IMR-90 (cell line): ENCODE results near the gene CABP2. TPM values are rescaled to one million over a fixed set of nuclear protein-coding genes. Genes with fewer than 3 reads are reported as not detected.

Source experiments
- ATAC-seq: fragments of 200-7000 bp; cut with Tn5 transposase; 2 replicates; pipeline ENCODE4 v1.9.1; 2020; ENCODE audit warnings: low read depth, mild to moderate bottlenecking, moderate library complexity
- BruUV-seq: library from RNA; stranded (reverse); fragments of 400-500 nt; replicated peaks from 2 replicates; lab custom pipeline; 2021; lab: Mats Ljungman, UMichigan
- CTCF ChIA-PET: fragments of 300-600 bp; formaldehyde crosslinking; extraction: SDS; loops from one replicate; lab custom pipeline; 2021; ENCODE audit warnings: antibody characterized with exemption; lab: Yijun Ruan, JAX
- POLR2A ChIA-PET: fragments of 300-600 bp; sonication (Branson Sonifier 250); formaldehyde crosslinking; loops from one replicate; lab custom pipeline; 2022; ENCODE audit warnings: antibody characterized with exemption; ENCODE audit not compliant: unreplicated experiment; lab: Charles Lee
- DNase-seq: peaks from one replicate; pipeline ENCODE4 v3.0.0; 2013
- H2AFZ ChIP-seq: replicated peaks from 2 replicates; pipeline ENCODE3; 2013; ENCODE audit warnings: low read length, mild to moderate bottlenecking; ENCODE audit not compliant: poor library complexity
- H2AK5ac ChIP-seq: 2 replicates; pipeline ENCODE4 v1.6.1; 2013; ENCODE audit warnings: low read depth, low read length, inconsistent platforms
- H2AK9ac ChIP-seq: replicated peaks from 2 replicates; pipeline ENCODE3; 2013; ENCODE audit warnings: mild to moderate bottlenecking, low read depth, low read length, moderate library complexity; ENCODE audit not compliant: poor library complexity
- H2BK120ac ChIP-seq: 2 replicates; pipeline ENCODE4 v1.6.1; 2013; ENCODE audit warnings: low read depth, low read length, inconsistent platforms
- H2BK15ac ChIP-seq: 3 replicates; pipeline ENCODE4 v1.6.1; 2013; ENCODE audit warnings: low read depth, low read length, inconsistent platforms
- H2BK20ac ChIP-seq: 2 replicates; pipeline ENCODE4 v1.6.1; 2013; ENCODE audit warnings: low read depth, mild to moderate bottlenecking, inconsistent platforms, low read length, moderate library complexity
- H2BK5ac ChIP-seq: 2 replicates; pipeline ENCODE4 v1.6.1; 2013; ENCODE audit warnings: mild to moderate bottlenecking, low read depth, low read length, inconsistent platforms; ENCODE audit not compliant: poor library complexity, severe bottlenecking
- H3K14ac ChIP-seq: replicated peaks from 2 replicates; pipeline ENCODE4 v1.6.1; 2013; ENCODE audit warnings: low read depth, low read length, inconsistent platforms
- H3K18ac ChIP-seq: 2 replicates; pipeline ENCODE4 v1.6.1; 2013; ENCODE audit warnings: low read depth, low read length, control low read depth
- H3K23ac ChIP-seq: 2 replicates; pipeline ENCODE4 v1.6.1; 2013; ENCODE audit warnings: low read depth, low read length, inconsistent platforms
- H3K27ac ChIP-seq: 2 replicates; pipeline ENCODE4 v1.5.1; 2013; ENCODE audit warnings: mild to moderate bottlenecking, control low read depth, low read length; ENCODE audit not compliant: insufficient read depth
- H3K27me3 ChIP-seq: 2 replicates; pipeline ENCODE4 v1.6.1; 2013; ENCODE audit warnings: low read length; ENCODE audit not compliant: control insufficient read depth, insufficient read depth
- H3K36me3 ChIP-seq: 2 replicates; pipeline ENCODE4 v1.6.1; 2013; ENCODE audit warnings: low read length, mixed read lengths; ENCODE audit not compliant: control insufficient read depth, insufficient read depth
- H3K4ac ChIP-seq: 2 replicates; pipeline ENCODE4 v1.6.1; 2013; ENCODE audit warnings: low read depth, low read length, inconsistent platforms
- H3K4me1 ChIP-seq: 2 replicates; pipeline ENCODE4 v1.6.1; 2013; ENCODE audit warnings: low read length, mixed read lengths; ENCODE audit not compliant: control insufficient read depth, insufficient read depth
- H3K4me2 ChIP-seq: 2 replicates; pipeline ENCODE4 v1.6.1; 2013; ENCODE audit warnings: low read depth, mild to moderate bottlenecking, control low read depth, low read length, moderate library complexity
- H3K4me3 ChIP-seq: 2 replicates; pipeline ENCODE4 v1.5.1; 2013; ENCODE audit warnings: low read depth, mild to moderate bottlenecking, control low read depth, low read length, moderate library complexity; ENCODE audit not compliant: insufficient read depth
- H3K56ac ChIP-seq: 2 replicates; pipeline ENCODE4 v1.6.1; 2013; ENCODE audit warnings: low read length, inconsistent platforms; ENCODE audit not compliant: insufficient read depth; ENCODE audit errors: extremely low read depth
- H3K79me1 ChIP-seq, 2 experiments: 2 replicates each; pipeline ENCODE4 v1.6.1; 2013; ENCODE audit warnings: low read length in 2 of 2, inconsistent platforms in 1 of 2, low read depth in 1 of 2
- H3K9ac ChIP-seq: 2 replicates; pipeline ENCODE4 v1.6.1; 2013; ENCODE audit warnings: low read depth, low read length, control low read depth
- H3K9me1 ChIP-seq: 2 replicates; pipeline ENCODE4 v1.6.1; 2013; ENCODE audit warnings: low read length, inconsistent platforms; ENCODE audit not compliant: insufficient read depth
- H3K9me3 ChIP-seq: 2 replicates; pipeline ENCODE4 v1.6.1; 2013; ENCODE audit warnings: low read length; ENCODE audit not compliant: control insufficient read depth, insufficient read depth
- H4K20me1 ChIP-seq: 2 replicates; pipeline ENCODE4 v1.6.1; 2013; ENCODE audit warnings: low read length, inconsistent platforms; ENCODE audit not compliant: insufficient read depth
- H4K5ac ChIP-seq: 2 replicates; pipeline ENCODE4 v1.6.1; 2013; ENCODE audit warnings: mild to moderate bottlenecking, low read depth, low read length, control low read depth
- H4K8ac ChIP-seq, 2 experiments: 2 replicates each; pipeline ENCODE4 v1.6.1; 2013; ENCODE audit warnings: low read depth in 2 of 2, low read length in 2 of 2, control low read depth in 1 of 2, inconsistent platforms in 1 of 2
- H4K91ac ChIP-seq: 2 replicates; pipeline ENCODE4 v1.6.1; 2013; ENCODE audit warnings: low read depth, low read length, inconsistent platforms; ENCODE audit not compliant: insufficient read depth
- BHLHE40 ChIP-seq: fragments of 150-350 bp; IDR thresholded peaks from 2 replicates; pipeline ENCODE4 v1.6.1; 2016; ENCODE audit warnings: mild to moderate bottlenecking, low read depth, low read length
- CEBPB ChIP-seq: IDR thresholded peaks from 2 replicates; pipeline ENCODE4 v1.6.1; 2012; ENCODE audit warnings: low read depth, low read length, improper control_type of control experiment
- CTCF ChIP-seq: conservative IDR thresholded peaks from 2 replicates; pipeline ENCODE4 v1.5.1; 2012; ENCODE audit warnings: mild to moderate bottlenecking, low read depth, low read length, improper control_type of control experiment
- FOS ChIP-seq: fragments of 150-350 bp; IDR thresholded peaks from 2 replicates; pipeline ENCODE4 v1.6.1; 2016; ENCODE audit warnings: low read depth, low read length
- MAFK ChIP-seq: IDR thresholded peaks from 2 replicates; pipeline ENCODE4 v1.6.1; 2012; ENCODE audit warnings: low read depth, low read length, improper control_type of control experiment
- MAZ ChIP-seq: IDR thresholded peaks from 2 replicates; pipeline ENCODE4 v1.6.1; 2012; ENCODE audit warnings: low read depth, mild to moderate bottlenecking, low read length, improper control_type of control experiment, moderate library complexity, borderline replicate concordance
- MXI1 ChIP-seq: IDR thresholded peaks from 2 replicates; pipeline ENCODE4 v1.6.1; 2012; ENCODE audit warnings: low read depth, mild to moderate bottlenecking, low read length, moderate library complexity, borderline replicate concordance
- POLR2A ChIP-seq: IDR thresholded peaks from 2 replicates; pipeline ENCODE4 v1.6.1; 2012; ENCODE audit warnings: mild to moderate bottlenecking, low read depth, low read length
- RAD21 ChIP-seq: IDR thresholded peaks from 2 replicates; pipeline ENCODE4 v1.6.1; 2012; ENCODE audit warnings: low read length, improper control_type of control experiment
- RFX5 ChIP-seq: IDR thresholded peaks from 2 replicates; pipeline ENCODE4 v1.8.0; 2012; ENCODE audit warnings: low read depth, mild to moderate bottlenecking, low read length, moderate library complexity
- WGBS, 2 experiments: methylation state at CpG; one replicate each; pipeline versions ENCODE4 v1.1.5 to v1.1.7; 2013; ENCODE audit warnings: missing lambda C conversion rate in 2 of 2; ENCODE audit not compliant: insufficient read length in 1 of 2; ENCODE audit errors: extremely low coverage in 2 of 2; 5-methylcytosine and 5-hydroxymethylcytosine counted together
- dilution Hi-C: fragments of 300-500 bp; cut with HindIII; formaldehyde crosslinking; loops from one replicate; pipeline ENCODE4 v1.14.3; 2018; ENCODE audit warnings: low sequenced_read_pairs; ENCODE audit not compliant: unreplicated experiment
- in situ Hi-C: fragments of 300-500 bp; cut with MboI; formaldehyde crosslinking; loops from 3 replicates; pipeline ENCODE4 v1.14.3; 2019; ENCODE audit warnings: low sequenced_read_pairs, inconsistent platforms, mixed read lengths
- intact Hi-C: fragments of 100-400 bp; cut with micrococcal nuclease; formaldehyde crosslinking; loops from 2 replicates; pipeline ENCODE4 v1.10.0; 2022
- polyA plus RNA-seq, 3 experiments: library from polyadenylated mRNA; depleted of rRNA; stranded (reverse); fragments of >200 nt; gene quantifications; 2 replicates each; pipeline ENCODE4 v1.2.3, GENCODE V29; 2012; ENCODE audit warnings: low replicate concordance in 1 of 3
- total RNA-seq: library from RNA; depleted of rRNA; stranded (reverse); fragments of >200 nt; gene quantifications from 2 replicates; pipeline ENCODE4 v1.2.3, GENCODE V29; 2012

The CABP2 gene
- total and polyA plus RNA-seq, 2 of the 4 experiments (the other 2 are of a cell fraction): not detected

DNA sequence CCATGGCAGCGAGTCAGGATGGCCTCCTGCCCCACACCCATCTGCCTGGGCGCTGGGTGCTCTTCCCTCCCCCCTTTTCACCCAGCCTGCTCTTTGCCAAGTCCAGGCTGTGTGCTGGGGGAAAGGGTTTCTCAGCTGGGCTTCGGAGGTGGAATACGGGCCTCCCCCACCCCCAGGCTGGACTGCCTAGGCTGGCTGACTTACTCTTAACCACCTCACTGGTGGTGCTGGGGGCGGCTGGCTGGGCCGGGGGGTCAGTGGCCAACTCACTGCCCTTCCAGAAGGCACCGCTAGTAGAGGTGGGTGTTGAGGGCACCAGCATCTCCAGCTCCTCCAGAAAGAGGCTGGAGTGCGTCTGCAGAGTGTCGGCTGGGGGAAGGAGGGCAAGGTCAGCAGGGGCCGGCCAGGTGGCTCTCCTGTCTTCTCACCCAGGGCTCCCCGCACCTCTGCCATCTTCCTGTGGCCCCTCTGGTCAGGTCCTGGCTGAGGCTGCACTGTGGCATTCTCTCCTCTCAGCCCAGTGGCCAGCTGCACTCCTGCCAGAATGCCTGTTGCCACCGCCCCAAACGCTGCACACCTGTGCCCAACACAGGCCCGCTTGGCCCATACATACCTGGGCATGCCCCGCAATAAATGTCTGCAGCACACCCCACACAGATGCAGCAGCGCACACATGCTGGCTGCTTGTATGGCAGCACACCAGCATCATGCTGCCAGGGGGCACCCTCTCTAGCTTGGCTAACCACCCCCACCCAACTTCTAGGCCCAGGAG lies 27.8 kb downstream of the CABP2 start:
- H2BK20ac ChIP-seq: no peak overlapping the region
- H3K14ac ChIP-seq: no peak overlapping the region
- WGBS, 2 experiments: 95% methylated on average over 4 of the region's 16 CpGs; no CpG with 5 or more reads in 1 of the 2 experiments
- H4K5ac ChIP-seq: no peak overlapping the region
- no peak overlapping the region for H4K8ac ChIP-seq
- no peaks in the 10 kb centered on the region for H3K9me1 ChIP-seq
- H3K18ac ChIP-seq: no peak overlapping the region
- H3K56ac ChIP-seq: no peak overlapping the region
- H2AK5ac ChIP-seq: no peak overlapping the region
- no peak overlapping the region for H3K27ac ChIP-seq
- peaks cover 49% of the 10 kb centered on the region for H3K36me3 ChIP-seq
- no peak overlapping the region for H2BK120ac ChIP-seq
- H2AK9ac ChIP-seq: peak overlapping the region; percentile 35
- H2BK5ac ChIP-seq: no peak overlapping the region
- no peak for TF ChIP-seq RFX5
- TF ChIP-seq BHLHE40: no peak
- TF ChIP-seq FOS: no peak
- TF ChIP-seq MAFK: no peak
- TF ChIP-seq POLR2A: no peak
- TF ChIP-seq MXI1: no peak
- TF ChIP-seq MAZ: no peak
- no peak for TF ChIP-seq RAD21
- no peak for TF ChIP-seq CEBPB
- TF ChIP-seq CTCF: no peak
- intact Hi-C loops: no loop called here
- no TSS peak for BruUV-seq
- dilution Hi-C loops: no loop called here
- no peaks in the 10 kb centered on the region for H3K27me3 ChIP-seq
- ChIA-PET POLR2A (no interaction called here), CTCF (no interaction called here)
- DNase-seq: no peak
- H3K4me3 ChIP-seq: no peak overlapping the region
- H3K23ac ChIP-seq: no peak overlapping the region
- no peaks in the 10 kb centered on the region for H3K4me1 ChIP-seq
- H3K79me1 ChIP-seq: no peaks in the 10 kb centered on the region
- no peaks in the 10 kb centered on the region for H3K9me3 ChIP-seq
- no peak overlapping the region for H3K4ac ChIP-seq
- in situ Hi-C loops: no loop called here
- H2AFZ ChIP-seq: no peak overlapping the region
- H3K4me2 ChIP-seq: no peak overlapping the region
- ATAC-seq: no peak
- H3K9ac ChIP-seq: no peak overlapping the region
- no peak overlapping the region for H2BK15ac ChIP-seq
- H4K20me1 ChIP-seq: no peaks in the 10 kb centered on the region
- H4K91ac ChIP-seq: no peak overlapping the region
